ENCODE data around the gene GSTM2.

The GSTM2 gene

DNA sequence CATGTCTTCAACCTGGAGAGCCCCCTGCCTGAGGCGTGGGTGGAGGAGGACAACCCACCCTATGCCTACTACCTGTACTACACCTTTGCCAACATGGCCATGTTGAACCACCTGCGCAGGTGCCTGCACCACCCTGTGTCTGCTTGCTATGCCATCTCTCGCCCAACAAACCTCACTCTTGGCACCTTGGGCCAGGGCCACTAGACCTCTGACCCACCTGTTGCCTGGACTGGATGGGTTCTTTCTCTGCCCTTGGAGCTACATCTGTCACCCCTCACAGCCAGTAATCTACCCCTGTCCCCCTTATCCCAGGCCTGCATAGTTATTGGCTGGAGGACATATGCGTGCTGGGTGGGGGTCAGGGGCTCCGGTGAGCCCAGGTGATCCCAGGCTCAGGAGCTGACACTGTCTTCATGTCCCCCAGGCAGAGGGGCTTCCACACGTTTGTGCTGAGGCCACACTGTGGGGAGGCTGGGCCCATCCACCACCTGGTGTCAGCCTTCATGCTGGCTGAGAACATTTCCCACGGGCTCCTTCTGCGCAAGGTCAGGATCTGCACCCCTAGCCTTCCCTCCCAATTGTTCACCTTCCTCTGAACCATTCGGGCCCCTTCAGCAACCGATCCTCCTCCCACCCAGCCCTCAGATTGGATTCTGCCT, 38.4 kb upstream of the GSTM2 start:
- DNase-seq (ENCODE audit: low read depth in 2 of 2) = no peak

DNA sequence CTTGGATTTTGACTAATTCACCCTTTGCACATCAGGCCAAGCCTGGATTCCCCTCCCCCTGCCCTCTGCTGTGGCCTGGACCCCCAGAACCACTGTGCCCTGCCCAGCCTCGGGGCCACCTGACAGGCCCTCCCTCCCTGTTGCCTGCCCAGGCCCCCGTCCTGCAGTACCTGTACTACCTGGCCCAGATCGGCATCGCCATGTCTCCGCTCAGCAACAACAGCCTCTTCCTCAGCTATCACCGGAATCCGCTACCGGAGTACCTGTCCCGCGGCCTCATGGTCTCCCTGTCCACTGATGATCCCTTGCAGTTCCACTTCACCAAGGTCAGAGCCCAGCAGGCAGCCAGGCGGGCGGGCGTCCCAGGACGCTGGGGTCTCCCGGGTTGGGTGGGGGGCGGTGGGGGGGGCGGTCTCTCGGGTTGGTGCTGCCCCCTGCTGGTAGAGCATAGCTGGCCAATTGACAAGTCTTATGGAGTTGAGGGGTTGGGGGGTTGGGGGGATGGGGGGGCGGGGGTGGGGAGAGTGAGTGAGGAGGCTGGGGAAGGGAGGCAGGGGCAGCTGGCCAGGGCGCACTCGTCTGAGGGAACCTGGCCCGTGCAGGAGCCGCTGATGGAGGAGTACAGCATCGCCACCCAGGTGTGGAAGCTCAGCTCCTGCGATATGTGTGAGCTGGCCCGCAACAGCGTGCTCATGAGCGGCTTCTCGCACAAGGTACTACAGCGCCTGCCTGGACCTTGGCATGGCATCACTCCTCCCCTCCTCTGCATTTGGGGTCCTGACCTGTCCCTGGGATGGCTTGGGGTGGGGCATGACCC, 37.6 kb upstream of the GSTM2 start:
- peak in 1 of 2 donors; percentile 43 for DNase-seq (ENCODE audit: low read depth in 2 of 2)

DNA sequence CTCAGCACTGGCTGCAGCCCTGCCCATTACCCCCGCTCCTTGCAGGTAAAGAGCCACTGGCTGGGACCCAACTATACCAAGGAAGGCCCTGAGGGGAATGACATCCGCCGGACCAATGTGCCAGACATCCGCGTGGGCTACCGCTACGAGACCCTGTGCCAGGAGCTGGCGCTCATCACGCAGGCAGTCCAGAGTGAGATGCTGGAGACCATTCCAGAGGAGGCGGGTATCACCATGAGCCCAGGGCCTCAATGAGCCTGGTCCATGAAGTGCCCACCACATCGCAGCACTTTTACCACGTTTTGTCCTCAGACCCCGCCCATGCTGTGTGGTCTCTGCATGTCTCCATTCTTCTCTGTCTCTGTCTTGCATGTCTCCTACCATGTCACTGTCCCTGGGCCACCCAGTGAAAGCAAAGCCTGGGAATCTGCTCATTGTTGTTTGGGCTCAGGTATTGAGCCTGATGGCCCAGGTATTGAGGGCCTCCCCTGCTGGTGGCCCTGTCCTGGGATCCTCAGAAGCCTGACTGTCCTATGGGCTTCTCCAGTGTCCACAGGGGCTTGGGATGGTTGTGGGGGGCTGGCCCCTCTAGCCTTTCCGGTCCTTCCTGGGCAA, 36.9 kb upstream of the GSTM2 start:
- no peak for DNase-seq (ENCODE audit: low read depth in 2 of 2)

DNA sequence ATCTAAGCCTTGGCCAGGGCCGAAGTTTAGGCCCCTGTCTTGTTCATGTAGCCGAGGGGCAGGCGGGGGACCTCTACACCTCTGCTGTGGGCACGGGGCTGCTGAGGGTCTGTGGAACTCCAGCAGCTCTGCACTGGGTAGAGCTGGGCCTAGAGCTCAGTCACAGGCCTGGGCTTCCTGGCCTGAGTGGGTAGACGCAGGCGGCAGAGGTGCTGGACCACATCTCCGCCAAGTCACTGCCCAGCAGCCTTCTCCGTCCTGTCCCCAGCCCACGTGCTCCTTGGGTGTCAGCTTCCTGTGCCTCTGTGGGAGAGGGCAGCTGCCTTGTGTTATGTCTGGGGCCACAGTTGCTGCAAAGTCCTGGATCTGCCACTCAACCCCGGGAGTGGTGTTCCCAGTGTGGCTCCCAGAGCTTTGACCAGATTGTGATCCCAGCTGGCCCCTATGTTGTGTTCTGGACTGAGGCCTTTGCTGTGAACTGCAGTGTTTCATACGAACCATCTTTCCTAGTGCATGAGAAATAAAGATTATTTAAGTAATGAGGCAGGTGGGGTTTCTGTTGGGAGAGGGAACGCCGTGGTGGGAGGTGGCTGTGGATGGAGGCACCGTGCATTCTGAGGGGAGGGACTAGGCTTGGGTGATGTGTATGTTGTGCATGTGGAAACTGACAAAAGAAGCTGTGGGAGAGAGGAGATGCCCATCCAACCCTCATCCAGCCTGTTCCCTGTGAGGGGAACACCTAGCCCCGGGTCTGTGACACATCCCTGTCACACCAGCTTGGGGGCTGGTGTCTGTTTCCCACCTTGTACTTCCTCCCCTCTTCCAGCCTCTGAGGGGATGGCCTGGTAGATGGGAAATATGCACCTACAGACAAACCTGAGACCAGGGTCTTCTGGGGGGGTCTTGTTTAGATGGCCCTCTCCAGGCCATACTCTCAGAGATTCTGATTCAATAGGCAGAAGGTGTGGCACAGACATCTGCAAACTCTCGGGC, 36.0 kb upstream of the GSTM2 start:
- no peak for DNase-seq (ENCODE audit: low read depth in 2 of 2)

DNA sequence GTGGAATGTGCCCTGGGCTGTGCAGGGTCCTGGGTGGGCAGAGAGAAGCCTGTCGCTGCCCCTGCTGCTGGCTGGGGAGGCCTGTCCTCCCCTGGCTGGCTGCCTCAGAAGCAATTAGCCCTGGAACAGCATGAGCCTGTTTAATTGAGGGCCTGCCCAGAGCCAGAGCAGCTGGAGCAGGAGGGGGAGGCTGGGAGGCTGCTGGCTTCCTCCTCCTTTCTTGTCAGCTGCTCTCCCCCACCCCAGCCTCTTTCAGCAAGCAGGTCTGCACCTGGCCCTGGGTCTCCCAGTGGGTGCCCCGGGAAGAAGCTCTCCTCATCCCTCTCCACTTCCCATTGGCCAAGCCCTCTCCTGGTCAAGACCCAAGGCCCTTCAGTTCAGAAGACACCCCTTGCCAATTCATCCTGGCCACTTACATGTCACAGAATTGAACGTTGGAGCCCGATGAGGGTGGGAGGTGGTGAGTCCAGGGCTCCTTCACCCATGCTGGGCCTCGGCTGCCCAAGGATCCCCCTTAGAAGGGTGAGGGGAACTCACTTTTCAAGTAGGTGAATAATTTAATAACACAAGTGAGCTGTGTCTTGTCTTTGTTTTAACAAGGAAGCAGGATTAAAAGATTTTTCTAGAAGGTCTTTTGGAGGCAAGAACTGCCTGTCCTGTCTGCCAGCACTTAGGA, 35.0 kb upstream of the GSTM2 start:
- no peak for DNase-seq (ENCODE audit: low read depth in 2 of 2)

DNA sequence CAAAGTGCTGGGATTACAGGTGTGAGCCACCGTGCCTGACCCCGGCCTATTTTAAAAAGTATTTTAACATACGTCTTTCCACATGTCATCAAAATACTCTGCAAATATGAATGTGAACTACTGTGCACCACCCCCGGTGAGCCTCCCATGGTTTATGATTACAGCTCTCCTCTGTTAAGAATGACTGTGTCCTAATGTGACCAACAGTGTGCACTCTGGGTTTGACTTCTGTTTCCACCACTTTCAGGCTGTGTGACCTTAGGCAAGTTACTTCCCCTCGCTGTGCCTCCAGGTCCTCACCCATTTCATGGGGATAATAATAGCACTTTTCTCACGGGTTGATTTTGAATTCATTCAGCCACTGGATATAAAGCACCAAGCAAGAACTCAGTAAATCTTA, 33.6 kb upstream of the GSTM2 start:
- DNase-seq (ENCODE audit: low read depth in 2 of 2) = no peak

DNA sequence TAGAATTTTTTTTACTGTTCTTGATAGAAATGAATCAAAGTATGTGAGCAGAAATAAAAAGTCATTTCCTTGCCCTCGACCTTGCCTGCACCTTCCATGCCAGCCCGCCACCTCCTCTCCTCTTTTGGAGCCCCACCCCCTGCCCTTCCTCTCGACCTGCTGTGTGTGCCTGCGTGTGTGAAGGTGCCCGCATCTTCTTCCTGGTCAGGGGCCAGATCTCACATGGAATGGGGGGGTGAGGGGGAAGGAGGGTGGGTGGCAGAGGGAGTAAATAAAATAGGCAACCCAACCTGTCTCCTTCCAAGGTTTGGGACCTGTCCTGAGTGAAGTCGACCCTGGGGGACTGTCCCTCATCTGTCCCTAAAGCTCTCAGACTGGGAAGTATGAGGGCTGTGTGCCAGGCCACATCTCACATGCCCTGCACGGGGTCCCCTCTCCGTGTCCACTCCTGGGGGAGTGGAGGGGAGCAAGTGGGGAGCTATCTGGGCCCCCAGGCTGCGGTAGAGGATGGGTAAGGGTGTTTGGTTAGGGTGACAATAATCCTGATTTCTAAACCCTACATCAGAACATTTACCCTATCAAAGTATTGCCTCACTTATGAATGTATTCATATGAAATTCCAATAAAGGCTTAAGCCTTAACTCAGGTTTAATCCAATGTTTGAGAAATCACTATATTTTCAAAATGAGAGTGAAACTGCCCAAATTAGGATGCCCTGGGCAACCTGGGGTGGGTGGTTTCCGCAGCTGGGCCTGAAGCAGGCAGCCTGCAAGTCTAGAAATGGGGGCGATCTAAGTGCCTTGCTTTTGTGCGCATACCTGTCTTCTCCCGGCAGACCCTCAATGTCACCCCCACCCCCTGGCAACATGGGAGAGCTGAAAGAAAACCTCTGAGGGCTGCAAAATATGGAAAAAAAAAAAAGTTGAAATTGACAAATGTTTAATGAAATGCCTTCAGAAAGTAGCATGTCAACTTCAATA, 32.8 kb upstream of the GSTM2 start:
- no peak for DNase-seq (ENCODE audit: low read depth in 2 of 2)

DNA sequence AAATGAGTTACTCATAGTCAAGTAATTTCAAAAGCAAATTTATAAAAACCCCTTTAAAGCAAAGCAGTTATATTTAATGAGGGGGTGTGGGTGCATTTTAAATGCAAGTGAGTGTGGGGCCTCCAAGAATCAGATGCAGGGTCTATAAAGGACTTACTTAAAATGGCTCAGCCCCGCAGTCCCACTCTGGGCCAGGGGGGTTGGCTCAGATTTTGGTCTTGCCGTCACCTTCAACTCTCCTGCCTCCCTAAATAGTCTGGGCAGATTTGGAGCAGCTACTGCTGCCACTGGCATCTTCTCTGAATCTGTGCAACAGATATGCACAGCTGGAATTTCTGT, 32.0 kb upstream of the GSTM2 start:
- no peak for DNase-seq (ENCODE audit: low read depth in 2 of 2)

DNA sequence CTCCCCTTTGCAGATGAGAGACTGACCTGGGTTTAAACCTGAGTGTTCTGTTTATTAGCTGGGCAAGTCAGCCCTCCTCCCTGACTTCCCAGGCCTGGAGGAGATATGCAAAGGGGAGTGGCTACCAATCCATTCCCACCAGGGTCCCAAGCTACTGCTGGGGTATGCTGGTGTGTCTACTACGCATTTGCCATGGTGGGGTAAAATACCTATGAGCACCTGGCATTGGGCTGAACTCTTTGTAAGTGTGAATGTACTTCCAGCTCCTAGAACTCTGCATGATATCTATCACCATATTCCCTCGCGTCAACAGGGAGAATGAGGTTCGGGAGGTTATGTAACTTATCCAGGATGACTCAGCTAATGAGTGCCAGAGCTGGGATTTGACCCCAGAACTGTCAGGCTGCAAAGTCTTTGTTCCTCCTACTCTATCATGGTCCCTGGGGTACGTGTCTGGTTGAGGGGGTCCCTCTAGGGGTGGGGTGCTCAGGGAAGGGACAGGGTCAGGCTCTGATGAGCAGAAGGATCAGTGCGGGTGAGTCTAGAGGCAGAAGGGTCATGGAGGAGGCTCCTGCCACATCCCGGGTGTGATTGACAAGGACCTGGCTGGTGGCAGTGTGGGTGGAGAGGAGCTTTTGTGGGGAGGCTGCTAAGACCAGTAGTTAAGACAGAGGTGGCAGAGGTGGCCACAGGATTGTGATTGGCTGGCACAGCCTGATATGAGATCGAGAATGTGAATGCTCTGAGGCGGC, 31.5 kb upstream of the GSTM2 start:
- no peak for DNase-seq (ENCODE audit: low read depth in 2 of 2)

DNA sequence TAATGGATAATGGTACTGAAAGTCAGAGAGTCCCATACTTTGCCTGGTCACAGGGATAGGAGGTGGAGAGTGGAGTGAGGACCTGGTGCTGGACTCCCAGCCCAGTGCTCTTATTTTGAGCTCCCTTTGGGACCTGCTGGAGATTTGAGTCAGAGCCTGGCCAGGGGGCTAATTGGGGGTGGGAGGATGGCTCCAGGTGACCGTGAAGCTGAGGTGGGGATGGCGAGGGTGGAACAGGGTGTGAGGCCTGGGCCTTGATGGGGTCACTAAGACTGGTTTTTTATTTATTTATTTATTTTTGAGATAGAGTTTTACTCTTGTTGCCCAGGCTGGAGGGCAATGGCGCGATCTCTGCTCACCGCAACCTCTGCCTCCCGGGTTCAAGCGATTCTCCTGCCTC, 30.4 kb upstream of the GSTM2 start:
- no peak for DNase-seq (ENCODE audit: low read depth in 2 of 2)

DNA sequence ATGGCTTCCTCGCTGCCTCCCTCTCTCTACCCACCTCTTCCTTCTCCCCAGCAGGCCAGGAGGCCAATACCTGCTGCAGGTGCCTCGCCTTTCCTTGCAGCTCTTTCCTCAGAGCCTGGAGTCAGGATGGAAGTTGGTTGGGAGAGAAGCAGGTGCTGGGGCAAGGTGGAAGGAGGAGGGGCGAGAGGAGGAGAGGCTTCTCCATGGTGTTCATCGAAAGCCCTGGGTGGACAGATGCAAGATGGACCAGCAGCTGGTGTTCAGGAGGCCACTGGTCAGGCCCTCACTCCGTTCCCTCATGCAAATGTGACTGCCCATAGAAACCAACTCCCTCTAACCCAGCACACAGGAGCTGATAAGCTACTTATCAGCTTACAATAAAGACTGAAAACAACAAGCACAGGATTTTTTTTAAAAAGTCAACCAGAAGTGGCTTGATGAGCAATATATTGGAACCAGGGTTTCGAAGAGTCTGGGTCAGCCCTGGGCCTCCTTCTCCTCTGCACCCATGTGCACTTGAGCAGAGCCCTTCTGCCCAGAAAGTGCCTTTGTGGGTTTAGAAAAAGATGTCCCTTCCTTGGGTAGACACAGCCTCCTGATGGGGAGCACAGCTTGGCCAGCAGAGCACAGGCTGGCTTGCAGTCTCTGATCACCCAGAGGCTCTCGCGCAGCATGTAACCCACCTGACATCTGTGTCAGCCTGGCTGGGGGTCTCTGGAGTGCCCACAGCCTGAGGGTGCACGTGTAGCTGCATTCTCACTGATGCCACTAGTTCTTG, 28.6 kb upstream of the GSTM2 start:
- no peak for DNase-seq (ENCODE audit: low read depth in 2 of 2)

DNA sequence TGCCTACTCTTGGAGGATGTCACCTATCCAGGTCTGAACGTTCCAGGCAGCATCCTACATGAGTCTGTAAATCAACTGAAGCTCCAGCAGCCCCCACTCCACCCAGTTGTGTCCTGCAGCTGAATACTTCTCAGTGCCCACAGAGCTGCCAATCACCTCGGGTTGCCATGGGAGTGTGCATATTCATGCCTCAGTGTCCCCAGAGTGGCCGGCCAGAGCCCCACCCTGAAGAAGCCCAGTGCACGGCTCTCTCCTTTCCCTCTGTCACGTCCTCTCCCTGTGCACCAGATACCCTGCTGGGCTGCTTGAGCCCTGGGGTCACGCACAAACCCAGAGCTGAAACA, 28.0 kb upstream of the GSTM2 start:
- no peak for DNase-seq (ENCODE audit: low read depth in 2 of 2)

DNA sequence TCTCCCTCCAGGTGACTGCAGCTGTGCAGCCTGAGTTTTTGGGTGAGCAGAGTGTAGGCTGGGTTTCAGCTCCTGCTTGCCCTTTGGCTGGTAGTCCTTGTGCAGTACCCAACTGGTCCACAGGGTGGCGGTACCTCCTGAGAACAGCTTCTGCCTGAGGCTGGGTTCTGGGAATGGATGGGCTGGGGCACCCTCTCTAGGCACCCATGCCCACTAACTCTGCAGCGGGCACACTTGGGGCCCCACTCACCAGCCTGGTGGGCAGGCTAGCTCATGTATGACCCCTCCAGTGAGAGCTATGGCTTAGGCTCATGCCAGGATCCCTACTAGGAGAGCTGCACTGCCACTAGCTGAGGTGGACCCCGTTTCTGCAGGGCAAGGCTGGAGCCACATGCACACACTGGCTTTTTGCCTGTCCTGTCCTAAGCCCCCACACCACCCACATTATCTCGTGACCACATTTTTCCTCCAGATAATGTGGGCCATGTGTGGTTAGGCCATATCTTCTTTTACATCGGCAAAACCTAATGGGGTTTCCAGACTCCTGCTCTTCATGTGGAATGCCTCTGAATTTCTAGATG, 27.5 kb upstream of the GSTM2 start:
- DNase-seq (ENCODE audit: low read depth in 2 of 2) = peak; percentile 92 to 94

DNA sequence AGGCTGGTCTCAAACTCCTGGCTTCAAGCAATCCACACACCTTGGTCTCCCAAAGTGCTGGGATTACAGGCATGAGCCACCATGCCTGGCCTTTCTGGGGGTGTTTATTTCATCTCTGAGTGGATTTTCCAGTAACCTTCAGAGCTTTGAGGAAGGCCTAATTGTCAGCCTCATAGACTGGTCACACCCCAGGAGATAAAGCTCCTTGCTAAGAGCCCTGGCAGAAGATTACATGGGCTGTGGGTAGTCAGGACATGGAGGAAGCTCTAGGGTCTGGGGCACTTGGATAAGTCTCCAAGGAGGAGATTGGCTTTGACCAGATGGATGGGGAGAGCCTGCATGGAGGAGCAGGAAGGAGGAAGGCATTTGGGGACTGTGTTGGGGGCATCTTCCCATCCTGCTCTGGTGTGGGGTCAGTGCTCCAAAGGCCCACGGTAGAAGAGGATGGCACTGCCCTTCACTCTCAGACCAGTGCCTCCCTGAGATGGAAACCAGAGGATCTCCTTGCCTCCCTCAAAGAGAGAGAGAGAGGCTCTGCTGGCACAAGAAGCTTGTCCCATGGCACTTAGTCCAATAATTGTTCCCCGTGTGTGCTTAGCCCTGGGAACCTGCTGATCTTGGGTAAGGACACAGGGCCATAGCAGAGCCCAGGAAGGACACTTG, 26.6 kb upstream of the GSTM2 start:
- no peak for DNase-seq (ENCODE audit: low read depth in 2 of 2)

DNA sequence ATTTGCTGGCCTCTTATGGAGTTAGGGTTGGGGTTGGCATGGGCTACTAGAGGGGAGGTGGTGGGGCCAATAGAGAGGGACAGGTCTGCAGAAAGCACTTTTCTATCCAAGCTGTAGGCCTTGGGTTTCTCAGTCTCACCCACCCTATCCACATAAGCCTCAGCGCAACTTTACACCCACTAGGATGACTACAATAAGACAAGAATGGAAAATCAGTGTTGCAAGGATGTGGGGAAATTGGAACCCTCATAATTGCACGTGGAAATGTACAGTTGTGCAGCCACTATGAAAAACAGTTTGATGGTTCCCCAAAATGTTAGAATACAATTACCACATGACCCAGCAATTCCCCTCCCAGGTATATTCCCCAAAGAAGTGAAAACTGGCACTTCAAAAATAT, 26.0 kb upstream of the GSTM2 start:
- no peak for DNase-seq (ENCODE audit: low read depth in 2 of 2)

DNA sequence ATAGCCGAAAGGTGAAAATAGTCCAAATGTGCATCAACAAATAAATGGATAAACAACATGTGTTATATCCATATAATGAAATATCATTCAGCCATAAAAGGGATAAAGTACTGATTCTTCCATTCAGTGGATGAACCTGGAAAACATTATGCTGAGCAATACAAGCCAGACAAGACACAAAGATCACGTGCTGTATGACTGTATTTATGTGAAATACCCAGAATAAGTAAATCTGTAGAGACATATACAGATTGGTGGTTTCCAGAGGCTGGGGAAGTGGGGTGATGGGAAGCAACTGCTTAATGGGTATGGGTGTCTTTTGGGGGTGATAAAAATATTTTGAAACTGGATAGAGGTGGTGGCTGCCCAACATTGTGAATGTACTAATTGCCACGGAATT, 25.2 kb upstream of the GSTM2 start:
- no peak for DNase-seq (ENCODE audit: low read depth in 2 of 2)

DNA sequence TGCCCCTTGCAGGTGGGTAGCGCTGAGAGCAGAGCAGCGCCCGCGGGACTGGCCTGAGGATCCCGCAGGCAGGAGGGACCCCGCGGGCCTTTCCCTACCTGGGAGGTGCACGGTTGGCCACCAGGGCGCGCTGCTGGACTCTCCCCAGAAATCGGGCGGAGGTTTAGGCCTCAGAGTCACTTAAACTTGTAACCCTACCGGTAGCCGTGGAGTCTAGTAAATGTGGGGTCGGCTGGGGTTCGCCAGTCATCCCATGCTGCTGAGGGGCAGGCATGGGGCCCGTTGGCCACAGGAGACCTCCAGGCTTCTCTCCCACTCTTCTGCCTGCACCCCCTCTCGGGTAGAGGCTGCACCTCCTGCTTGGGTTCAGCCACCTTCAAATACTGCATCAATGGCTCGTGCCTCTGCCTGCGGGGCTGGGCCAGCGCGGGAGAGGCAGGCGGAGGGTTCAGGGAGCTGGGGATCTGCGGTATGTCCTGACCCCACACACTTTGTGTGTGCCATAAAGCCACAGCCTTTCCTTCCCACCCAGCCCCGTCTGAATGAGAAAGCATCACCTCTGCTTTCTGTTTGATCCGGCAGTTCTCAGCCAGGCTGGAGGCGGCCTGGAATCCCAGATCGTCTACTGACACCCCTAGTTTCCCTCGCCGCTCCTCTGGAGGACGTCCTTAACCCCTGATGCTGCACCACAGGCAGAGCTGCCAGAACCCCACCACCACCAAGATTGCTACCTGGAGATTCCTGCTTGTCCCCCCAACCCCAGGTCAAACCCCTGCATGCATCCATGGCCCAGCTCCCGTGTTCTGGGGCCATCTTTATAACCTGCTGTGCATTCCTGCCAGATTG, 24.2 kb upstream of the GSTM2 start:
- DNase-seq (ENCODE audit: low read depth in 2 of 2) = peak; percentile 87 to 88
